Stimulated activated CD4-positive, alpha-beta T cell treated with anti-CD3 and anti-CD28 coated beads, Interleukin-4, amount 100 ng/mL, for 4 hours (primary cell): ENCODE data around the gene SND1.

ENCODE experiments used
- DNase-seq, 2 experiments: peaks; one replicate each; pipeline ENCODE4 v3.0.0-alpha.2; 2020

Gene SND1

DNA sequence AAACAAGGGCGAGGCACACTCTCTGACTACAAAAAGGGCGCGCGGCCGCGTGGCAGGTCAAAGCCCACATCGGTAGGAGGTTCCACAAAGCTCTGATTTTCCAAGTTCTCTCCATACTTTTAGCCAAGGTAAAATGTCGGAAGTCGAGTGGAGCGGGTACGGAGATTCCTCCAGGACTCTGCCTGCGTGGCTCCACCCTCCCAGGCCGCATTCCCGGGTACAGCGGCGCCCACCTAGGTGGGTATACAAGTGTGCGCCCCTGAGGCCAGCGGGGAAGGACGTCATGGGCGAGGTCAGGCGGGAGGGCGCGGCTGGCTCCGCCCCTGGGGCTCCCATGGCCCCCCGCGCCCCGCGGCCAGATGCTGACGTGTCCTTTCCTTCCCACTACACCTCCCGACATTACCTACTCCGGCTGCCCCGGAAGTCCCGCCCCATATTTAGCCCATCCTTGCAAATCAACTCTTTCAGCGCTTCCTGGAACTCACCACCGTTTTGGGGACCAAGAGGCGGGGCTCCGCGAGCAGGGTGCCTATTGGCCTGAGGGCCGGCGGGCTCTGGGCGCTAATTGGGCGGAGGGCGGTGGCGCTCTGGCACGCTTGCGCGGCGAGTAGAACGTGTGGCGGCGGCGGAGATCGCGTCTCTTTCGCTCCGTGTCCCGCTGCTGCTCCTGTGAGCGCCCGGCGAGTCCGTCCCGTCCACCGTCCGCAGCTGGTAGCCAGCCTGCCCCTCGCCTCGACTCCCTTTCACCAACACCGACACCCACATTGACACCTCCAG lies at the start of gene SND1:
TSS of gene SND1 (plus strand) at position 639 of the 777 bp plus-strand sequence. CDS start 180 bp downstream, outside the sequence.
- peak; percentile 97 to 100 for DNase-seq

DNA sequence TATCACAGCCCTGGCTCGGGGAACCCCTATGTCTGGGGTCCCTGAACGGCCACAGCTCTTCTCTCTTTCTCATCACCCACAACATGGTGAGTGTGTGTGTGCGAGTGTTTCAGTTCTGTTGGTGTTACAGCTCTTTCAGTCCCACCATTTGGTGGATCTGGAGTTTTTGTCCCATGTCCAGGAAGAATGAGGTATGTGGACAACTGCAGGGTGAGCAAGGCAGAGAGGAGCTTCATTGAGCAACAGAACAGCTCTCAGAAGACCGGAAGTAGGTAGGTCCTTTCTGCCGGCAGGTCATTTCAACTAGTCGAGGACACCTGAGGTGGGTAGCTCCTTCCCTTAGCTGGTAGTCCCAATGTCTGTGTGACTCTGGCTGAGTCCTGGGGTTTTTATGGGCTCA lies 43.5 kb upstream of the SND1 start:
- DNase-seq: no peak

DNA sequence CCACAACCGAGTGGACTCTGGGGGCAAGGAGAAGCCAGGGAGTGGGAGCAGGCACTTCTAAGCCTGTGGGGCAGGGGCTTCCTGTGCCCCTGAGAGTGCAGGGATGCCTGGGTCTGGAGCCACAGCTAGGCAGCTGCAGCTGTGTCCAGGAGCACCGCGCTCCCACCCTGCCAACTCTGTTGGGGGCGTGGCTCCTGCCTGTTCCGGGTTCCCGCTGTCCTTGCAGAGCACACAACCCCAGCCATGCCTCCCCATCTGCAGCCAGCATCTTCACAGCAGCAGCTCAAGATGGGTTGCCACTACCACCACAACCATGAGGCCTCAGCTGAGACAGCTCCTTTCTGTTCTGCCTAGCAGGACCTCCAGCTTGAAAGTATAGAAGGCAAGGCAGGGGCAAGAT lies 42.7 kb upstream of the SND1 start:
- no peak for DNase-seq

- DNase-seq: no peak
These were observed 39.7 kb upstream of the SND1 start for GRCh38 chr7:127612263-127612662.

DNA sequence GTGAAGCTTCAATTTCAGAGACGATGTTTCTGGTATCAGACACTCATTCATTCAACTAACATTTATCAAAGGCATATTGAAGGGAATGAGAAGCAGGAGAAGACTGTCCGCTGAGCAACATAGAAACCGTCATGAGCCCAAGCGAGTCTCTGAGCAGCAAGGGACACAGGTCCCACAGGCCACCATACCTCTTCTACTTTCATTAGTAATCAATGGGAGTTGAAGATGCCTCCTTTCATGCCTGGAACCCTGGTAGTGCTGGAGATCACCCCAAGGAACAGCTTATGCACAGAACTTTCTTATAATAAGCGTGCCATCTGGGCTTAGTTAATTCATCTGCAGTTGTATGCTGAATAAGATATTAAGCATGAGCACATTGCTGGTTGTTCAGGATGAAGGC lies 35.3 kb upstream of the SND1 start:
- DNase-seq: no peak

DNA sequence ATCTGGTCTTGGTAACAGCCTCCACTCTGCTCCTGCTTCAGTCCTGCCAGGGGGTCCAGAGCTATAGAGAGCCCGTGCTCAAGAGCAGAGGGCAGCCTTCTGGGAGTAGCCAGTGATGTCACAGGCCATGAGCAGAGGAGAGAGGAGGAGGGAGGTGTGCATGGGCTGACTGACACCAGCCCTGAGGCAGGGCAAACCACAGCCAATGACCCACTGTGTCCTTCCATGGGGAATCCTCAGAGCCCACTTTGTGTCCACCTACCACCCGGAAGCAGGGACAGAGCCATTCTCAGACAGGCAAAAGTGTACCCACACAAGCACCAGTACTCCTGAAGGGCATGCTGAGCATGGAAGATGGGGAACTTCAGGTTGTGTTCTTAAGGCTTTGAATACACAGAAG lies 34.0 kb upstream of the SND1 start, which contains the start of gene PAX4:
TSS of gene PAX4 (minus strand) at position 101 of the 400 bp plus-strand sequence. CDS start 2,214 bp downstream, outside the sequence.
- no peak for DNase-seq

GRCh38 chr7:127618775-127619174 lies 33.2 kb upstream of the SND1 start:
- DNase-seq: no peak

GRCh38 chr7:127619681-127620405 lies 32.2 kb upstream of the SND1 start:
- no peak for DNase-seq

GRCh38 chr7:127620406-127621233 lies 31.4 kb upstream of the SND1 start:
- DNase-seq: no peak

DNA sequence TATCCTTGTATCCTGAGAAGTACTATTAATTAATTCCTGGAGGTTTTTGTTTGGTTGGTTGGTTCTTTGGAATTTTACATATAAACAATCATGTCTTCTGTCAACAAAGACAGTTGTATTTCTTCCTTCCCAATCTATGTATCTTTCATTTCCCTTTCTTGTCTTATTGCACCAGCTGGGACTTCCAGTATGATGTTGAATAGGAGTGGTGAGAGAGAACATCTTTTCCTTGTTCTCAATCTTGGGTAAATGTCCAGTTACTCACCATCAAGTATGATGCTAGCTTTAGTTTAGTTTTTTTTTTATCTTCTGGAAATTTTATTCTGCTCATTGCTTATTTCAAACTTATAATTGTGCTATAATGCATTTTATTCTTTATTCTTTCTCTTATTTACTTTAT lies 26.7 kb upstream of the SND1 start:
- no peak for DNase-seq

- DNase-seq: no peak
These were observed 23.5 kb upstream of the SND1 start for GRCh38 chr7:127628445-127628844.

DNA sequence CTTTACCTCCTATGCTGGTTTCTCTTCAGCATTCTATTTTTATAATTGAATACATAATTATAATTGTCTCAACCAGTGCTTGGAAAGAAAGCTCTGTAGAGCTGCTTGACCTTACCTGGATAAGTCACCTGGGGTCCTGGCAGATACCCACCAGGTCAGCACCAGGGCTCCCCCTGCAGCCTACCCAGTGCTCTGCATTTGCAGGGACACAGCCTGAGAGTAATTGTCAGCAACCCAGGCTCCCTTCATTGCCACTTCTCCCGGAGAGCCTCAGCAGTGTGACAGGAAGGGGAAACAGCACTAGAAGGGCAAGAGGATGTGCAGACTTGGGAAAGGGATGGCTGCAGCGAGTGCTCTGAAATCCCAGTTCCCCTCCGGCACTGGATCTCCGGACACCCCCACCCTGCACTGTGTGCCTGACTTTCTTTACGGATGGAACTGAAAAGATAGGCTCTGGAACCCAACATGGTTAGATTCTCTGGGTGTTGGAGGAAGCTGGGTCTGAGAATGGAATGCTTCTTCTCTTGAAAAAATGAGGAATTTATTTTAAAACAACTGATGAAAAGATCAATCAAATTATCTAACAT lies 22.6 kb upstream of the SND1 start:
- DNase-seq: peak; percentile 6 to 16

DNA sequence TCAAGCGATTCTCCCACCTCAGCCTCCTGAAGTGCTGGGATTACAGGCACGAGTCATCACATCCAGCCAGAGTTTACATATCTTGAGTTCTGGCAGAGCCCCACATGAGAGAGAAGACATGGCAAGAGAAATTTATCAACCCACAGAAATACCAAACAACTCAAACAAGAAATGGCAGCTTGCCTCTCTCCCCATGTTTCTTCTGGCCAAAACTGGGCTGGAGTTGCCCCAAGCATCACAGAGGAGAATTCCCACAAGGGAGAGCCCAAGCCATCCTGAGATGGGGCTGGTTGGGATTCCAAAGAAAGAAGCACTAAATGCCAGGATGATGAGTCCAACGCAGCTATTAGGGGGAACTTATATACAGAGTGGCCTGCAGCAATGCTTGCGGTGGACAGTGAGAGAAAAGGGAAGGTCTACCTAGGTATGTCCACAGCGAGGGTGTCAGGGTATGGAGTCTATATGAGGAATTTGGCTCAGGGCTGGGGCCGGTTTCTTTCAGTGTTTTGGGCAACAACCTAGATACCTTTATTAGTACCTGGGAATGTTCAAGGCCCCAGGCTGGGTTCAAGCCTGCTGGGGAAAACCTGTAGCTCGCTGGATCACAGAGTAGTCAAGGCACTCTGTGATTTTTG lies 19.6 kb upstream of the SND1 start:
- DNase-seq: no peak

DNA sequence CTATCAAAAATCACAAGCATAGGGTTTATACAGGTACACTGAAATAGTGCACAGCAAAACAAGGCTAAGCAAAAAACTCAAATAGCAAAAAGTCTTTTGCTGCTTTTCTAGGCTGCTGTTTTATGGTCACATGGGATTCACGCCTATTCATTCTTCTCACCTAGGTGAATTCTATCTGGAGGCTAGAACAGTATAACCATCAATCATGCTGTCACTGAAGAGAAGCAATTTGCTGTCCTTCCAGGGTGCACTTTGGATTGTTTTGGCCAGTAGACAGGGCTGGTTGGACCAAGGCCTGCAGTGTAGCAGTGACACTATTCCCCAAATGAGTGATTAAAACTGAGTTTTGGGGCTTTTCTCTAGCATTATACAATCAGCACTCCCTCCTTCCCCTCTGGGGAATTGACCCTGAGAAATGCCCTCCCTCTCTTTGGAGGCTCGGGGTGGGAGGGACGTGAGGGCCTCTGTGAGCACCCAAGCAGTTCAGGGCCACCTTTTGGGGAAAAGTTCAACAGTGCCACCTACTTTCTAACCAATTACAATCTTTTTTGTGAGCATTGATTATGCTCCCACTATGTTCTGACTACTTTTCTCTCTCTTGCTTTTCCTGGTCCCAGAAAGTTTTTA lies 16.2 kb upstream of the SND1 start:
- no peak for DNase-seq

GRCh38 chr7:127638197-127638596 lies 13.8 kb upstream of the SND1 start:
- DNase-seq: no peak

DNA sequence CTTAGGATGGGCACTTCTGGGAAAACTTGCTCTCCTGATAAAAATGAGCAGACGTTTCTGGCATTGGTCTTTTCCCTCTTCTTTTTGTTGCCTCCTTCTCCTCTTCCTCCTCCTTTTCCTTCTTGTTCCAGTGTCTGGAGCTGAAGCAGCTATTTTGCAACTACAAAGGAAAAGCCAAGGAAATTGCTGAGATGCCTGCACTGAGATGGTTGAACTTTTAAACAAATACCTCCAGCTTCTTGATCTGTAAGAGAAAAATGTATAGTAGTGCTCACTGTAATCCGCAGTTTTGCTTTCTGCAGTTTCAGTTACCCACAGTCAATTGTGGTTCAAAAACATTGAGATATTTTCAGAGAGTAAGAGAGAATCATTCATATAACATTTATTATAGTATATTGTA lies 7.5 kb upstream of the SND1 start:
- no peak for DNase-seq

DNA sequence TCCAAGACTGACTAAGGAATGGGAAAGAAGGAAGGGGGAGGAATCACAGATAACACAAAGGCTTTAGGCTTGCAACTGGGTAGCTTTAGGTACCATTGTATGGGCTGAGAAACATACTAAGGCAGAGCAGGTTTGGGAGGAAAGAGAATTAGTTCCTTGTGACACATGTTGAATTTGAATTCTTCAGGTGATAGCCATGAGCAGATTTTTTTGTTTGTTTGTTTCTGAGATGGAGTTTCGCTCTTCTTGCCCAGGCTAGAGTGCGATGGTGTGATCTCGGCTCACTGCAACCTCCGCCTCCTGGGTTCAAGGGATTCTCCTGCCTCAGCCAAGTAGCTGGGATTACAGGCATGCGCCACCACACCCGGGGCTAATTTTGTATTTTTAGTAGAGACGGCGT lies 4.4 kb upstream of the SND1 start:
- no peak for DNase-seq

- no peak for DNase-seq
These were observed 3.0 kb upstream of the SND1 start for GRCh38 chr7:127648986-127649385.

DNA sequence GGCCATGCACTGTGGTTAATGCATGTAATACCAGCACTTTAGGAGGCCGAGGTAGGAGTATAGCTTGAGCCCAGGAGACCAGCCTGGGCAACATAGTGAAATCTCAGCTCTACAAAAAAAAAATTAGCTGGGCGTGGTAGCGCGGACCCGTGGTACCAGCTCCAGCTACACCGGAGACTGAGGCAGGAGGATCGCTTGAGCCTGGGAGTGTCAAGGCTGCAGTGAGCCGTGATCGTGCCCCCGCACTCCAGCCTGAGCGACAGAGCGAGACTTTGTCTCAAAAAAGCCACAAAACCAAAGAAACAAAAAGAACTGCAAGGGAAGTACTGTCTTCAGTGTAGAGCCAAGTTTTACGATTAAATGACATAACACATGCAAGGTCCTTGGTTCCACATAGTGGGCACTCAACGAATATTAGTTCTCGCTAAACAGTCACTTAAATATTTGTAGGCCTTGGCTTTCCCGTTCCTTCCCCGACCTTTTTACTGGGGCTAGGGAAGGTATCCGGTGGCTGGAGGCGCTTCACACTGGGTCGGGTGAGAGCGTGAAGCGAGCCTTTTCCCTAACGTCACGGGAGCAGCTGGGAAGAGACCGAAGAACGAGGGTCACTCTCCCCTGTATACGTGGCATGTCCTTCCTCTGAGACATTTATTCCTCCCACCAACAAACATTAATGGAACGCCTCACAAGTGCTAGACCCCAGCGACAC lies 993 bp upstream of the SND1 start:
- no peak for DNase-seq

DNA sequence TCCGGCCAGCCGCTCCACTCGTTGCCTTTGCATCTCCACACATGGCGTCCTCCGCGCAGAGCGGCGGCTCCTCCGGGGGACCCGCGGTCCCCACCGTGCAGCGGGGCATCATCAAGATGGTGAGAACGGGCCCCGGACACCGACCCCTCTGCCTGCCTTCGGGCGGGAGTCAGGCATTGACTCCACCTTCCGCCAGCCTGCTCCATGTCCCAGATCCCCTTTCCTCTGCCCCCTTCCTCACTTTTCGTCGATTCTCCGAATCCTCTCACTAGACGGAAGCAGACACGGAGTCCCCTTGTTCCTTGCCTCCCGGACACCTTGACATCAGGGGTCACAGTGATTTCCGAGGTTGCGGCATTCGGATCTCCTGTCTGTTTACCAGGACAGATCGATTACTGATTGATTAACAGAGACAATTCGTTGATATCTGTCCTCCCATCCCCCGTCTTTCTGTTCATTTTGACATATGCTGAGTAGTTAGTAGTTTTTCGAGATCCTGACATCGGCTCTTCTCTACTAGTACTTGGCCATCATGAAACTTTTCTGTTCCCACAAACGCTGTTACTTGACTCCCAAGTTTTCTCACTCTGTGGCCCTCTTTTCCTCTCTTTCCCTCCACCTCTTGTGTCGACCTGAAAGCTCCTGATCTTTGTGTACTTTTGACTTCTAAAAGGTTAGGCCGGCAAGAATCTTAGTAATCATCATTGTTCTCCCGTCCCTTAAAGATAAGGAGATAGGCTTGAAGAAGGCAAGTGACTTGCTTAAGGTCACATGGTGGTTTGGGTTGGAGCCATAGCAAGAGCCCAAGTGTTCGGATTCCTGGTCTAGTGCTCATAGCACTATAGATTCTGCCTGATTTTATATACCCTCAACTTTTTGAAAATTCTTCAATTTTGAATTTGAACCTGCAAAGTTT lies 597 bp downstream of the SND1 start:
- no peak for DNase-seq
